Fibroblast of the aortic adventitia (primary cell): ENCODE data around the gene KRTAP5-1. TPM values are rescaled to one million over a fixed set of nuclear protein-coding genes. Genes with fewer than 3 reads are reported as not detected.
"Not testable (repeated sequence)": the region's sequence is repeated elsewhere in the genome, so short reads cannot be mapped to it uniquely, and the experiment has no call there.

Experiments
- DNase-seq: peaks from one replicate; pipeline ENCODE4 v3.0.0-alpha.2; 2010; ENCODE audit warnings: low read depth
- H3K4me3 ChIP-seq: 2 replicates; pipeline ENCODE4 v1.5.1; 2011; ENCODE audit warnings: low read depth, mild to moderate bottlenecking, control low read depth, low read length, moderate library complexity
- CTCF ChIP-seq: IDR thresholded peaks from 2 replicates; pipeline ENCODE4 v1.5.1; 2011; ENCODE audit warnings: mild to moderate bottlenecking, low read length, control low read depth, inconsistent platforms; ENCODE audit not compliant: insufficient read depth
- total RNA-seq: library from RNA; depleted of rRNA; stranded (reverse); fragments of >200 nt; gene quantifications from 2 replicates; pipeline ENCODE4 v1.2.3, GENCODE V29; 2012; ENCODE audit warnings: low replicate concordance

Gene KRTAP5-1, protein sequence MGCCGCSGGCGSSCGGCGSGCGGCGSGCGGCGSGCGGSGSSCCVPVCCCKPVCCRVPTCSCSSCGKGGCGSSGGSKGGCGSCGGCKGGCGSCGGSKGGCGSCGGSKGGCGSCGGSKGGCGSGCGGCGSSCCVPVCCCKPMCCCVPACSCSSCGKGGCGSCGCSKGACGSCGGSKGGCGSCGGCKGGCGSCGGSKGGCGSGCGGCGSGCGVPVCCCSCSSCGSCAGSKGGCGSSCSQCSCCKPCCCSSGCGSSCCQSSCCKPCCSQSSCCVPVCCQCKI
- total RNA-seq: not detected in 2 replicates

- H3K4me3 ChIP-seq, DNase-seq: not testable (repeated sequence)
These were observed at the start of gene KRTAP5-1 for GRCh38 chr11:1584661-1585370. KRTAP5-1 (minus strand) TSS chr11:1585283; CDS start chr11:1585249, 34 bp downstream.

- no peak for TF ChIP-seq CTCF
- no peak overlapping the region for H3K4me3 ChIP-seq
- no peak for DNase-seq
These were observed 48.8 kb upstream of the KRTAP5-1 start for GRCh38 chr11:1633864-1634263.

GRCh38 chr11:1632053-1632714 is 47.1 kb upstream of the KRTAP5-1 start:
- no peak overlapping the region for H3K4me3 ChIP-seq
- no peak for TF ChIP-seq CTCF
- DNase-seq: no peak

- no peak overlapping the region for H3K4me3 ChIP-seq
- TF ChIP-seq CTCF: no peak
- DNase-seq: no peak
These were observed 46.0 kb upstream of the KRTAP5-1 start for GRCh38 chr11:1631066-1631568.

- no peak for TF ChIP-seq CTCF
- no peak overlapping the region for H3K4me3 ChIP-seq
- DNase-seq: no peak
These were observed 45.2 kb upstream of the KRTAP5-1 start for GRCh38 chr11:1630271-1630670.

DNA sequence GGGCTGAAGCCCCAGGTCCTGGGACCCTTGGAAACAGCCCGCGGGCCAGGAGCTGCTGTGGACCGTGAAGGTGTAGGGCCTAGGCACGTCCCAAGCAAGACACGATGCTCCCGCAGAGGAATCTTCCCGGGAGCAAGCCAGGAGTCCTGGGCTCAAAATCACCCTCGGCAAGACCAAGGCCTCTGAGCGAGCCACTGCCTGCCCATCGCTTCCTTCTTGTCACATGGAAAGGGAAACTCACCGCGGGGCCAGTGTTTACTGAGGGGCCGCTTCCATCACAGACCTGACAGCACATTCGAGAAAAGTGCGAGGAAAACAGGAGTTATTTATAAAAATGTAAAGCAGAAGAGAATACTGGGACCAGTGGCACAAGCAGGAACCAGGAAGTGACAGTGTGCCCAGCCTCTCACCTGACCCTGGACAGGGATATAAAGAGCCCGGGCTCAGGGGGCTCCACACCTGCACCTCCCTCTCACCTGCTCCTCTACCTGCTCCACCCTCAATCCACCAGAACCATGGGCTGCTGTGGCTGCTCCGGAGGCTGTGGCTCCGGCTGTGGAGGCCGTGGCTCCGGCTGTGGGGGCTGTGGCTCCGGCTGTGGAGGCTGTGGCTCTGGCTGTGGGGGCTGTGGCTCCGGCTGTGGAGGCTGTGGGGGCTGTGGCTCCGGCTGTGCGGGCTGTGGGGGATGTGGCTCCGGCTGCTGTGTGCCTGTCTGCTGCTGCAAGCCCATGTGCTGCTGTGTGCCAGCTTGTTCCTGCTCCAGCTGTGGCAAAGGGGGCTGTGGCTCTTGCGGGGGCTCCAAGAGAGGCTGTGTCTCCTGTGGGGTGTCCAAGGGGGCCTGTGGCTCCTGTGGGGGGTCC is 44.5 kb upstream of the KRTAP5-1 start, which contains the start of gene KRTAP5-5:
TSS of gene KRTAP5-5 (plus strand) at position 450 of the 860 bp plus-strand sequence. CDS start at position 516, 66 bp downstream.
- TF ChIP-seq CTCF: no peak
- H3K4me3 ChIP-seq: no peak within 1 kb of the TSS
- DNase-seq: no peak
